A673 (cell line): ENCODE results near the gene MROH2A. TPM values are rescaled to one million over a fixed set of nuclear protein-coding genes. Genes with fewer than 3 reads are reported as not detected.

Source experiments
- BruUV-seq: library from RNA; stranded (reverse); fragments of 400-500 nt; replicated peaks from 2 replicates; lab custom pipeline; 2021; lab: Mats Ljungman, UMichigan
- CTCF ChIA-PET: fragments of 300-600 bp; sonication (Branson Sonifier 250); formaldehyde crosslinking; loops from one replicate; lab custom pipeline; 2022; ENCODE audit warnings: antibody characterized with exemption; lab: Charles Lee
- POLR2A ChIA-PET: fragments of 300-600 bp; sonication (Branson Sonifier 250); formaldehyde crosslinking; loops from one replicate; lab custom pipeline; 2022; ENCODE audit warnings: antibody characterized with exemption; ENCODE audit not compliant: low non-redundant PET; lab: Charles Lee
- DNase-seq: peaks from one replicate; pipeline ENCODE4 v3.0.0-alpha.2; 2015; ENCODE audit warnings: low spot score
- H3K27ac ChIP-seq: fragments of 200-600 bp; sonication (generic); 2 replicates; pipeline ENCODE4 v1.5.1; 2016; ENCODE audit warnings: mixed run types, low read depth, mild to moderate bottlenecking, mixed read lengths, antibody characterized with exemption, low read length; ENCODE audit not compliant: poor library complexity, severe bottlenecking
- H3K27me3 ChIP-seq: fragments of 200-600 bp; sonication (generic); replicated peaks from 2 replicates; pipeline ENCODE4 v1.6.1; 2017; ENCODE audit warnings: mixed run types, low read depth, mild to moderate bottlenecking, mixed read lengths, antibody characterized with exemption, low read length; ENCODE audit not compliant: insufficient read depth, poor library complexity
- H3K36me3 ChIP-seq: fragments of 200-600 bp; sonication (generic); 2 replicates; pipeline ENCODE4 v1.6.1; 2016; ENCODE audit warnings: mixed run types, mild to moderate bottlenecking, mixed read lengths, antibody characterized with exemption, low read length; ENCODE audit not compliant: insufficient read depth, poor library complexity, severe bottlenecking
- H3K4me1 ChIP-seq: fragments of 200-600 bp; sonication (generic); 2 replicates; pipeline ENCODE4 v1.6.1; 2017; ENCODE audit warnings: mixed run types, mild to moderate bottlenecking, mixed read lengths, antibody characterized with exemption, low read length; ENCODE audit not compliant: insufficient read depth, poor library complexity, severe bottlenecking
- H3K4me3 ChIP-seq: fragments of 200-600 bp; sonication (generic); 2 replicates; pipeline ENCODE4 v1.5.1; 2016; ENCODE audit warnings: low read depth, mixed run types, mild to moderate bottlenecking, mixed read lengths, low read length; ENCODE audit not compliant: poor library complexity, severe bottlenecking
- H3K9me3 ChIP-seq: fragments of 200-600 bp; sonication (generic); 2 replicates; pipeline ENCODE4 v1.6.1; 2016; ENCODE audit warnings: mixed run types, low read depth, mild to moderate bottlenecking, mixed read lengths, antibody characterized with exemption, low read length; ENCODE audit not compliant: poor library complexity, severe bottlenecking
- EZH2 ChIP-seq: fragments of 200-600 bp; sonication (generic); IDR thresholded peaks from 2 replicates; pipeline ENCODE4 v1.6.1; 2017; ENCODE audit warnings: borderline replicate concordance, low read depth, mild to moderate bottlenecking, mixed read lengths, antibody characterized with exemption, low read length; ENCODE audit not compliant: poor library complexity, severe bottlenecking
- intact Hi-C: fragments of 100-400 bp; cut with micrococcal nuclease; formaldehyde crosslinking; loops from one replicate; pipeline ENCODE4 v1.10.0; 2022; ENCODE audit not compliant: unreplicated experiment
- total RNA-seq: library from RNA; stranded (reverse); gene quantifications from 2 replicates; pipeline ENCODE4 v1.2.3, GENCODE V29; 2021
- TF ChIP-seq, protein P1 (sequence below): fragments of 300-800, 200-600 bp; sonication (generic); conservative IDR thresholded peaks from 2 replicates; pipeline ENCODE4 v1.5.1; 2017; ENCODE audit warnings: low read depth, mild to moderate bottlenecking, antibody characterized with exemption, low read length, moderate library complexity, mixed read lengths

Gene MROH2A
- total RNA-seq, 1 experiment from 2014 or later = 1.3 TPM

GRCh38 chr2:233758849-233759248, 19.3 kb upstream of the MROH2A start:
- ChIA-PET CTCF (no interaction called here), POLR2A (no interaction called here)
- no TSS peak for BruUV-seq
- Histone ChIP-seq H3K4me1 (no peaks in the 10 kb centered on the region), H3K36me3 (no peaks in the 10 kb centered on the region), H3K4me3 (no peak overlapping the region), H3K27ac (no peak overlapping the region), H3K9me3 (no peaks in the 10 kb centered on the region), H3K27me3 (no peaks in the 10 kb centered on the region)
- DNase-seq = no peak
- intact Hi-C loops = no loop called here
- no peak for TF ChIP-seq EZH2
- TF ChIP-seq, protein P1, sequence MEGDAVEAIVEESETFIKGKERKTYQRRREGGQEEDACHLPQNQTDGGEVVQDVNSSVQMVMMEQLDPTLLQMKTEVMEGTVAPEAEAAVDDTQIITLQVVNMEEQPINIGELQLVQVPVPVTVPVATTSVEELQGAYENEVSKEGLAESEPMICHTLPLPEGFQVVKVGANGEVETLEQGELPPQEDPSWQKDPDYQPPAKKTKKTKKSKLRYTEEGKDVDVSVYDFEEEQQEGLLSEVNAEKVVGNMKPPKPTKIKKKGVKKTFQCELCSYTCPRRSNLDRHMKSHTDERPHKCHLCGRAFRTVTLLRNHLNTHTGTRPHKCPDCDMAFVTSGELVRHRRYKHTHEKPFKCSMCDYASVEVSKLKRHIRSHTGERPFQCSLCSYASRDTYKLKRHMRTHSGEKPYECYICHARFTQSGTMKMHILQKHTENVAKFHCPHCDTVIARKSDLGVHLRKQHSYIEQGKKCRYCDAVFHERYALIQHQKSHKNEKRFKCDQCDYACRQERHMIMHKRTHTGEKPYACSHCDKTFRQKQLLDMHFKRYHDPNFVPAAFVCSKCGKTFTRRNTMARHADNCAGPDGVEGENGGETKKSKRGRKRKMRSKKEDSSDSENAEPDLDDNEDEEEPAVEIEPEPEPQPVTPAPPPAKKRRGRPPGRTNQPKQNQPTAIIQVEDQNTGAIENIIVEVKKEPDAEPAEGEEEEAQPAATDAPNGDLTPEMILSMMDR = no peak

GRCh38 chr2:233760043-233760442, 18.1 kb upstream of the MROH2A start, which contains the start of gene UGT1A1:
TSS of gene UGT1A1 (plus strand) at chr2:233760270. CDS start at chr2:233760288, 18 bp downstream.
- intact Hi-C loops = no loop called here
- ChIA-PET POLR2A (no interaction called here), CTCF (no interaction called here)
- TF ChIP-seq, protein P1 = no peak
- H3K4me3 ChIP-seq = no peak within 1 kb of the TSS
- H3K27me3 ChIP-seq = no peaks in the 10 kb centered on the region
- no peak within 1 kb of the TSS for H3K27ac ChIP-seq
- no peaks in the 10 kb centered on the region for H3K4me1 ChIP-seq
- DNase-seq = no peak
- no TSS peak for BruUV-seq
- H3K36me3 ChIP-seq = no peaks in the 10 kb centered on the region
- no peaks in the 10 kb centered on the region for H3K9me3 ChIP-seq

DNA sequence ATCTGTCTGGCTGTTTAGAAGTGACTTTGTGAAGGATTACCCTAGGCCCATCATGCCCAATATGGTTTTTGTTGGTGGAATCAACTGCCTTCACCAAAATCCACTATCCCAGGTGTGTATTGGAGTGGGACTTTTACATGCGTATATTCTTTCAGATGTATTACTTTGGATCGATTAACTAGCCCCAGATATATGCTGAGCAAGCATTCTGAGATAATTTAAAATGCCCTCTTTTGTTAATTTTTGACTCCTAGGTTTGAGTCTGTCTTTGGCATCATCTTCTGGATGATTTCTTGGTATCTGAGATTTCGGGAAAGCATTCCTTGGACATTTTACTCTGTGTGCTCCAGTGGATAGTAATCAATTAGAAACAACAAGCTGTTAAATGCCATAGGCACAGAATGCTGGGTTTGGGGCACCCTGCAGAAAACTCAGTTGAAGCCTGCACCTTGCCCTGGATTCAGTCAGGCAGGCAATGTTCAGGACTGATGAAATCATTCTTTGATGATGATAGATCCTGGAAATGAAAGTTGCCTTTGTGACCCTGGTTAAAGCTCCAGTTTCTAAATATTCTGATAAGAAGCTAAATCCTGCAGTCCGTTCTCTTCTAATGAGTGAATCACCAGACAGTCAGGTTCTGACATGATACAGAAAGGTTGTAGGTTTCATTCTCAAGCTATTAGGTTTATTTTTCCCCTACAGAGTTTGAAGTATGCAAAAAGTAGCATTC, 16.9 kb upstream of the MROH2A start:
- no peak for DNase-seq
- Histone ChIP-seq H3K27me3 (no peaks in the 10 kb centered on the region), H3K36me3 (no peaks in the 10 kb centered on the region), H3K27ac (no peak overlapping the region), H3K4me3 (no peak overlapping the region), H3K4me1 (no peaks in the 10 kb centered on the region), H3K9me3 (no peaks in the 10 kb centered on the region)
- BruUV-seq = no TSS peak
- CTCF ChIA-PET = no interaction called here
- no peak for TF ChIP-seq EZH2
- TF ChIP-seq, protein P1 = no peak
- intact Hi-C loops = no loop called here
- POLR2A ChIA-PET = no interaction called here
